Stimulated activated CD4-positive, alpha-beta T cell treated with anti-CD3 and anti-CD28 coated beads, Interleukin-15, amount 100 ng/mL, for 48 hours (primary cell): ENCODE data around the gene SETSIP.
"Not testable (repeated sequence)": the region's sequence is repeated elsewhere in the genome, so short reads cannot be mapped to it uniquely, and the experiment has no call there.

ENCODE experiments used
- DNase-seq, 2 donors: peaks; one replicate each; pipeline ENCODE4 v3.0.0-alpha.2; 2020; ENCODE audit warnings: low read depth in 2 of 2

The SETSIP gene

GRCh38 chr1:92051948-92052347 lies 23.3 kb downstream of the SETSIP start:
- DNase-seq = no peak

- DNase-seq = no peak
Measured at GRCh38 chr1:92045766-92046495, 29.3 kb downstream of the SETSIP start.

- no peak for DNase-seq
Measured at GRCh38 chr1:92043621-92044020, 31.6 kb downstream of the SETSIP start.

- DNase-seq = no peak
Measured at GRCh38 chr1:92040971-92041370, 34.2 kb downstream of the SETSIP start.

- DNase-seq = no peak
Measured at GRCh38 chr1:92038695-92039346, 36.4 kb downstream of the SETSIP start.

GRCh38 chr1:92037400-92037799 lies 37.8 kb downstream of the SETSIP start:
- no peak for DNase-seq

GRCh38 chr1:92031281-92032110 lies 43.7 kb downstream of the SETSIP start:
- DNase-seq = no peak

- DNase-seq = no peak
Measured at GRCh38 chr1:92030656-92031107, 44.5 kb downstream of the SETSIP start.

- DNase-seq = no peak
Measured at GRCh38 chr1:92029241-92029922, 45.8 kb downstream of the SETSIP start.

- no peak for DNase-seq
Measured at GRCh38 chr1:92026806-92027205, 48.4 kb downstream of the SETSIP start.

GRCh38 chr1:92026042-92026441 lies 49.2 kb downstream of the SETSIP start:
- not testable (repeated sequence) for DNase-seq
